COLO668 (cell line): ENCODE measurements around the gene TRIP4.
A peak's percentile ranks its signal among the peaks of the same experiment; 100 is the strongest.

Source experiments
- DNase-seq: peaks from one replicate; lab custom pipeline; 2025; ENCODE audit not compliant: unreplicated experiment; lab: John Stamatoyannopoulos, UW

TRIP4 gene

GRCh38 chr15:64443747-64444621, 56.3 kb downstream of the TRIP4 start:
- DNase-seq: no peak

GRCh38 chr15:64444836-64445235, 57.2 kb downstream of the TRIP4 start:
- no peak for DNase-seq

DNA sequence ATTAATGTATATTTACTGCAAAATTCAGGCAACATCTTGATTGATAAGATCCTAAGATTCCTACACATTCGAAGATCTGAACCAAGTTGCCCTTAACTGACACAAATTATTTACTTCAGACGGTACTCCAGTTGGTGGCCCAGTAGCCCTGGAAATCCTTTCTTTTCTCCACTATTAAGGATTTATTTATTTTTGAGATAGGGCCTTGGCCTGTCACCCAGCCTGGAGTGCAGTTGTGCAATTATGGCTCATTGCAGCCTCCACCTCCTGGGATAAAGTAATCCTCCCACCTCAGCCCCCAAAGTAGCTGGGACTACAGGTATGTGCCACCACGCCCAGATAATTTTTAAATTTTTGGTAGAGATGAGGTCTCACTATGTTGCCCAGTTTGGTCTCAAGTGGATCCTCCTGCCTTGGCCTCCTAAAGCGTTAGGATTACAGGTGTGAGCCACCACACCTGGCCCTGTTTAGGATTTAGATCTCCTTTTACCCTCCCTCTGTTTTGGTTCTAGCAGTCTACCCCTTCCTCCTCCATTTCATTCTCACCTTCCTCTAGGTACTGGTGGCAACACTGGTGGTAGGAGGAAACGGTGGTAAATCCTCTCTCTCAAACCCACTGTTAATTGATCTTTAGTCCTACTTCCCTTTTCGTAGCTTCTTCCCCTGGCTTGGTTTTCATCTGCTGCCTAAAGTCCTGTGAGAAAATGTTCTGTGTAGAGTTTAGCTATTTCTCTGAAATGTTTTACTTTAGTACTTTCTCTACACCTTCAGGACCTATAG, 60.1 kb downstream of the TRIP4 start:
- DNase-seq: no peak

GRCh38 chr15:64452988-64453688, 65.5 kb downstream of the TRIP4 start:
- no peak for DNase-seq

DNA sequence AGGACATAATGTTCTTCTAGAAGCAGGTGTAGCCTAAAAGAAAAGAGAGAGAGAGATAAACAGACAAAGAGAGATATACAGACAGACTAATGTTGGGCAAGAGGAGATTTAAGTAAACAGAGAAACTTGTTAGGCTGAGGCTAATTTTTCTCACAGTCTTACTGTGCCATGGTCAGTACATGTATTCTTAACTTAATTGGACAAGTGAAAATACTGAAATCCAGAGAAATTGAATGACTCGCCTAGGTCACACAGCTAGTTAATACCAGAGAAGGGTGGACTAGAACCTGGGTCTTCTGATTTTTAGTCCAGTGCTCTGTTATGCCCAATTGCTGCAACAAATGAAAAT, 66.0 kb downstream of the TRIP4 start:
- DNase-seq: no peak

DNA sequence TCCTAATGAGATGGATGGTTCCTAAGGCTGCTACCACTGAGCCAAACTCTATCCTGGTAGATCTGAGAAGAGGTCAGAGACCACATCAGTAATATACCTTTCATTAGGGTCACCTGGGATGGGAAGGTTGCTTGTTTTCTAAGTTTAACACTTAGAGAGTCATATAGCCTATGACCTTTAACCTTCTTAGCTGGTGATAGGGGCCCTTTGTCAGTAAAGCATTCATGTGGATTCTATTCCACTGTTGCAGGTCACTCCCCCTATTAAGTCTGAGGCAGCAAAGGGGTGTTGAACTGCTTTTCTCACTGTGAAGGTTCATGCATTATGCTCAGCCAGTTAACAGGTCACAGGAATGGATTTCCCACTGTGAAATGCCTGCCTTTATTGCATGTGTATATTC, 66.6 kb downstream of the TRIP4 start:
- no peak for DNase-seq

- DNase-seq: no peak
Measured at GRCh38 chr15:64455961-64456371, 68.3 kb downstream of the TRIP4 start.

- no peak for DNase-seq
Measured at GRCh38 chr15:64456634-64457108, 69.0 kb downstream of the TRIP4 start.

DNA sequence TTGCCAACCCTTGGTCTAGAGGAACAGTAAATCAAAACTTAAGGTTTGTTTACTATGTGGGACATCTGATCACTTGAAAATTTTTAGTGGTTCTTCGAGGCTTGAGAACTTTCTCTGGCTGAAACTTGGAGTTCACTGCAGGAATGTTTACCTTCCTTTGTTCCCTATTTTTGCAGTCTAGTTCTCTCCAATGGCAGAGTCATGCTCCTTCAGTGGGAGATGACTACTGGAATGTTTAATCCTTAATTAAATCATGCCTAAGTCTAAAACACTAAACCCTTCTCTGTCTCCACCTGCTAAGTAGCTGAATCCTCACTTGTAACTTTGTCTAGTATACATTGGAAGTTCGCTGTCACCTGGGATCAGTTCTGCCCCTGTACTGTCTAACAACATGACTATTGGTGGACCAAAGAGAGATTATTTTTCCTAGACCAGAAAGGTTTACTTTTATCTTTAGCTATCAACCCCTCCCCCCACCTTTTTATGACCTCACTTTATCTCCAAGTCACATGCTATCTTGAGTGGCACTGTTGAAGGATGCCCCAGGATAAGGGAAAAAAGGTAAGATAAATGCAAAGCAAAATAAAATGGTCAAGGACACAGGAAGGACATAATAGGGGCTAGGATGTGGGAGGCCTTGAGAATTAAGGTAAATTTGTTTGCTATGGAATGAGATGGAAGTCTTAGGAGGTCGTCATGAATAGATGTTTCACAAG, 71.6 kb downstream of the TRIP4 start:
- DNase-seq: no peak

DNA sequence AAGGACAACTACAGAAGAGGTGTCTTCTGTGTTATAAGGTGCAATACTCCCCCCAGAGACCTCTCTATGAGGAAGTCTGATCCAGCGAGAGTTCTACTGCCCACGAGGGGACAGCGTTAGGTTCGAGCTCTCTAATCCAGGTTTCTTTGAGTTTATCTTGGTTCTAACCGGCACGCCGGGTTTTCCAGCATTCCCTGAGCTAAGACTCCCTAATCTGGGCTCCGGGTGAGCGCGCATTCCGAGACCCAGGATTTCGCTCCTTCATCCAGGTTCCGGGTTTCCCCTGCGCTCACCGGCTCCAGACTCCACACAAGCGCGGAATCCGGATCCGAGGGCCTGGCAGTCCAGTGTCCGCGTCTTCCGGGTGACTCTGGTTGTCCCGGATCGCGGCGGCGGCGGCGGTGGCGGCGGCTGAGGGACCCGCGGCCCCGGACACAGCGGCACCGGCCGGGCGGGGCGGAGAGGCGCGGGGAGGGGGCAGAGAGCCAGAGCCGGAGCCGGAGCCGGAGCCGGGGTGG, 72.6 kb downstream of the TRIP4 start, which contains the start of gene ZNF609:
Gene ZNF609 (plus strand): TSS at position 373 of the 518 bp plus-strand sequence. CDS start 38,842 bp downstream, outside the sequence.
- peak; percentile 90 for DNase-seq

GRCh38 chr15:64460724-64461720, 73.4 kb downstream of the TRIP4 start:
- peak; percentile 43 for DNase-seq

DNA sequence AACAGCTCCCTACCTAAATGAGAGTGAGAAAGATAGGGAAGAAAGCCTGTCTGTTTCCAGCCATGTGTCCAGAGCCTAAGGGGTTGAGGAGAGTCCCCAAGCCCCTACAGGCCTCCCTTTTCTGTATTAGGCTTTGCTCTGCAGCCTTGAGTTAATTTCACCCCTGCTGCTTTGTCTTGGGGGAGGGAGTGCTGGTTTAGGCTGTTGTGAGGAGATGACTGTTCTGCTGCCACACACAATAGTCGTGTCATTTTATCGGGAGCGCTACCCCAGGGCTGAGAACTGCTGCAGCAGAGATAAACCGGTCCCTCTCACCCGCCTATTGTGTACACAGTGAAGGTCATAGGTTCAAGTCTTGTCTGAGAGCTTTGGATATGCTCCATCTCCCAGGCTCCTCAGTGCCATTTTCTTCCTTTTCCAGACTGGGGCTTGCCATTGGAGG, 74.1 kb downstream of the TRIP4 start:
- peak; percentile 18 for DNase-seq

GRCh38 chr15:64462492-64462891, 74.9 kb downstream of the TRIP4 start:
- no peak for DNase-seq

- peak; percentile 70 for DNase-seq
Measured at GRCh38 chr15:64464276-64465005, 76.8 kb downstream of the TRIP4 start.

DNA sequence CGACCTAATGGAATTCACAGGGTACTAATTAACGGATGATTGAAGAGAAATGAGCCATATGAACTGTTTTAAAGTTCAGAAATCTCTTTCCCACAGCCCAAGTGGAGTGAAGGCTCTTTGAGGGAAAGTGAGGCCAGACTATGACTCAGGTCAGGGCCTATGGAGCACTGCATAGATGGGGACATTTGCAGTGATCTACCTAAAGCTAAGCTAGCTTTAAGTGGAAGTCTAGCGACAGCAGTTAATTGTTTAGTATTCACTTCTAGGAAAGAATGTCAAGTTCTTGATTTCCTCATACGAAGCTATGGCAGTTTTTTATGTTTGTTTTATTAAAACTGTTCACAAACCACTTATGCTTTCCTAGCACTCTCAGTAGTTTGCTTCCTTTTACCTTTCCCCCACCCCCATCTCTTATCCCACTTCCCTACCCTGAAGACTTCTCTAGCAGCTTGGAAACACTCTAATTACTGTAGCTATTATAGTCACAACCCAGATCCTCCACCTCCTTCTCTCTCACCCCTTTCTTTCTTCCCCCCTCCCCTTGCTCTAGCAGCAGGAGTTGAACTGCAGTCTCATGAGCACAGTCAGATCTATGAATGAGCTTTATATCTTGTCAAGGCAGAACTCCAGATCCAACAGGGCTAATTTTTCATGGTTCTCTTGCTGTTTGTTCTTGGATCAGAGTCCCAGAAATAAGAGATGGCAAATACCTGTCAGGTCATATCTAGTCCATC, 78.9 kb downstream of the TRIP4 start:
- no peak for DNase-seq

- DNase-seq: no peak
Measured at GRCh38 chr15:64472161-64472560, 84.5 kb downstream of the TRIP4 start.

GRCh38 chr15:64474846-64475245, 87.2 kb downstream of the TRIP4 start:
- no peak for DNase-seq

DNA sequence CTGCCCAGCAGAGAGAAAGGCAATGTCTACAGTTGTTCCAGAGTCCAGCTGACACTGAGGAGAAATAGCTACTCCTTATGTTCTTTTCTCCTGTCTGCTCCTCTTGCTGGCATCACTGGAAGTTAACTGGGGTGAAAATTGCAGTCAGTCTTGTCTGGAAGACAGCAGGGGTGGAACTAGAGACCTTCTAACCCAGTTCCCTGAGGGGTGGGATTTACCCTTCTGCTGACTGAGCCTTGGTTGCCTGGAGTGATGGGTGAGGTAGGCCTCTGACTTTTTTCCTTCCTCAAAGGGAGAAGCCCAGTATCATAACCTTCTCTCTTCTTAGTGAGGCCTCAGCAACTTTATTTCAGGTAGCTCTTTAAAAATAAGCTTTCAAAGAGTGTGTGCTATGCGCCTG, 88.9 kb downstream of the TRIP4 start:
- DNase-seq: no peak
